HCT116 (cell line): ENCODE results near the gene TBC1D4. TPM values are rescaled to one million over a fixed set of nuclear protein-coding genes. Genes with fewer than 3 reads are reported as not detected.

Experiments used
- ATAC-seq: fragments of 200-7000 bp; cut with Tn5 transposase; 2 replicates; pipeline ENCODE4 v1.9.1; 2020; ENCODE audit warnings: mild to moderate bottlenecking, moderate library complexity
- BruUV-seq: library from RNA; stranded (reverse); fragments of 400-500 nt; replicated peaks from 2 replicates; lab custom pipeline; 2021; lab: Mats Ljungman, UMichigan
- CTCF ChIA-PET: fragments of 300-600 bp; sonication (Branson Sonifier 250); formaldehyde crosslinking; loops from one replicate; lab custom pipeline; 2021; ENCODE audit warnings: antibody characterized with exemption; lab: Charles Lee
- POLR2A ChIA-PET: fragments of 300-600, 350-600 bp; sonication (Branson Sonifier 250); formaldehyde crosslinking; loops from one replicate; lab custom pipeline; 2021; ENCODE audit warnings: antibody characterized with exemption; lab: Charles Lee
- RAD21 ChIA-PET, 2 experiments: fragments of 300-600 bp; sonication (Branson Sonifier 250); formaldehyde crosslinking; loops; one replicate each; lab custom pipeline; 2023; ENCODE audit warnings: low total read pairs in 2 of 2; ENCODE audit not compliant: uncharacterized antibody in 2 of 2, unreplicated experiment in 2 of 2, low non-redundant PET in 1 of 2; lab: Charles Lee
- DNase-seq: peaks from one replicate; pipeline ENCODE4 v3.0.0-alpha.2; 2010; ENCODE audit warnings: low read depth, low spot score
- H2AFZ ChIP-seq: fragments of 200-600 bp; shearing (Covaris generic), sonication (generic); 2 replicates; pipeline ENCODE4 v1.6.1; 2017; ENCODE audit warnings: low read depth, mixed run types, mixed read lengths, antibody characterized with exemption, low read length; ENCODE audit not compliant: poor library complexity, severe bottlenecking
- H3K27ac ChIP-seq: 2 replicates; pipeline ENCODE4 v1.5.1; 2012; ENCODE audit warnings: low read depth, low read length
- H3K27me3 ChIP-seq: fragments of 200-600 bp; sonication (generic); 2 replicates; pipeline ENCODE4 v1.6.1; 2016; ENCODE audit warnings: mixed run types, low read length, mixed read lengths; ENCODE audit not compliant: insufficient read depth
- H3K36me3 ChIP-seq, 2 experiments: fragments of 200-500 bp in 1 of 2; fragments of 200-600 bp in 1 of 2; sonication (Bioruptor generic) in 1 of 2; sonication (generic) in 1 of 2; 2 replicates each; pipeline versions ENCODE4 v1.5.1 to v1.6.1; 2014 to 2016; ENCODE audit warnings: low read length in 2 of 2, inconsistent platforms in 1 of 2, mixed read lengths in 1 of 2, mixed run types in 1 of 2; ENCODE audit not compliant: insufficient read depth in 2 of 2, control insufficient read depth in 1 of 2
- H3K4me1 ChIP-seq, 2 experiments: fragments of 200-600 bp in 1 of 2; sonication (generic) in 1 of 2; 2 replicates each; pipeline versions ENCODE4 v1.5.1 to v1.6.1; 2012 to 2017; ENCODE audit warnings: low read length in 2 of 2, inconsistent platforms in 1 of 2, mild to moderate bottlenecking in 1 of 2, mixed read lengths in 1 of 2, mixed run types in 1 of 2, moderate library complexity in 1 of 2; ENCODE audit not compliant: insufficient read depth in 2 of 2, control insufficient read depth in 1 of 2
- H3K4me2 ChIP-seq: fragments of 200-600 bp; sonication (generic); 2 replicates; pipeline ENCODE4 v1.6.1; 2017; ENCODE audit warnings: mixed run types, low read length, mixed read lengths
- H3K4me3 ChIP-seq, 2 experiments: fragments of 200-600 bp in 1 of 2; sonication (generic) in 1 of 2; replicated peaks in 1 of 2; 2 replicates each; pipeline ENCODE4 v1.5.1; 2011 to 2016; ENCODE audit warnings: low read length in 2 of 2, control low read depth in 1 of 2, low read depth in 1 of 2, mild to moderate bottlenecking in 1 of 2, mixed read lengths in 1 of 2, mixed run types in 1 of 2
- H3K79me2 ChIP-seq: fragments of 200-600 bp; sonication (generic); 2 replicates; pipeline ENCODE4 v1.6.1; 2017; ENCODE audit warnings: mild to moderate bottlenecking, mixed run types, low read length, moderate library complexity, mixed read lengths; ENCODE audit not compliant: insufficient read depth
- H3K9ac ChIP-seq: fragments of 200-600 bp; sonication (generic); 2 replicates; pipeline ENCODE4 v1.6.1; 2016; ENCODE audit warnings: low read length, mixed read lengths
- H3K9me2 ChIP-seq: fragments of 200-600 bp; sonication (generic), shearing (Covaris generic); 2 replicates; pipeline ENCODE4 v1.6.1; 2017; ENCODE audit warnings: mixed run types, mild to moderate bottlenecking, moderate library complexity; ENCODE audit not compliant: insufficient read depth
- H3K9me3 ChIP-seq, 2 experiments: fragments of 200-500 bp in 1 of 2; fragments of 200-600 bp in 1 of 2; sonication (Bioruptor generic) in 1 of 2; sonication (generic) in 1 of 2; 2 replicates each; pipeline ENCODE4 v1.6.1; 2014 to 2017; ENCODE audit warnings: low read length in 2 of 2, mixed read lengths in 2 of 2, inconsistent platforms in 1 of 2, low read depth in 1 of 2, mild to moderate bottlenecking in 1 of 2, mixed run types in 1 of 2, moderate library complexity in 1 of 2; ENCODE audit not compliant: control insufficient read depth in 1 of 2, insufficient read depth in 1 of 2
- H4K20me1 ChIP-seq: fragments of 200-600 bp; sonication (generic), shearing (Covaris generic); 2 replicates; pipeline ENCODE4 v1.6.1; 2017; ENCODE audit warnings: mixed run types, mild to moderate bottlenecking, moderate library complexity; ENCODE audit not compliant: insufficient read depth
- ATF3 ChIP-seq: IDR thresholded peaks from 2 replicates; pipeline ENCODE4 v1.6.1; 2012
- CBX3 ChIP-seq: IDR thresholded peaks from 2 replicates; pipeline ENCODE4 v1.6.1; 2012; ENCODE audit warnings: low read depth
- CEBPB ChIP-seq: IDR thresholded peaks from 2 replicates; pipeline ENCODE4 v1.6.1; 2012; ENCODE audit warnings: low read depth
- CTCF ChIP-seq, 3 experiments: fragments of 200-600 bp in 1 of 3; sonication (generic) in 1 of 3; IDR thresholded peaks in 2 of 3; conservative IDR thresholded peaks in 1 of 3; 2 replicates each; pipeline ENCODE4 v1.5.1; 2012 to 2017; ENCODE audit warnings: low read depth in 2 of 3, low read length in 2 of 3, antibody characterized with exemption in 1 of 3, borderline replicate concordance in 1 of 3, control low read depth in 1 of 3, mild to moderate bottlenecking in 1 of 3, mixed read lengths in 1 of 3, mixed run types in 1 of 3, moderate library complexity in 1 of 3; ENCODE audit not compliant: insufficient read depth in 1 of 3
- EGR1 ChIP-seq: IDR thresholded peaks from 2 replicates; pipeline ENCODE4 v1.6.1; 2012; ENCODE audit warnings: low read depth
- ELF1 ChIP-seq: IDR thresholded peaks from 2 replicates; pipeline ENCODE4 v1.6.1; 2012; ENCODE audit warnings: low read depth, borderline replicate concordance
- EZH2phosphoT487 ChIP-seq: fragments of 200-600 bp; IDR thresholded peaks from 2 replicates; pipeline ENCODE4 v1.6.1; 2018; ENCODE audit warnings: antibody characterized with exemption, borderline replicate concordance
- FOSL1 ChIP-seq: IDR thresholded peaks from 2 replicates; pipeline ENCODE4 v1.6.1; 2012; ENCODE audit warnings: low read depth
- JUND ChIP-seq: IDR thresholded peaks from 2 replicates; pipeline ENCODE4 v1.6.1; 2012
- MAX ChIP-seq: IDR thresholded peaks from 2 replicates; pipeline ENCODE4 v1.6.1; 2012
- POLR2AphosphoS5 ChIP-seq: IDR thresholded peaks from 2 replicates; pipeline ENCODE4 v1.6.1; 2011; ENCODE audit warnings: mild to moderate bottlenecking, low read depth, low read length, moderate library complexity
- RAD21 ChIP-seq: IDR thresholded peaks from 2 replicates; pipeline ENCODE4 v1.6.1; 2012; ENCODE audit warnings: low read depth, mild to moderate bottlenecking
- REST ChIP-seq: IDR thresholded peaks from 2 replicates; pipeline ENCODE4 v1.6.1; 2012; ENCODE audit warnings: low read depth
- SIN3A ChIP-seq: IDR thresholded peaks from 2 replicates; pipeline ENCODE4 v1.6.1; 2012; ENCODE audit warnings: low read depth
- SRF ChIP-seq: IDR thresholded peaks from 2 replicates; pipeline ENCODE4 v1.6.1; 2012; ENCODE audit warnings: low read depth
- TCF7L2 ChIP-seq: IDR thresholded peaks from 2 replicates; pipeline ENCODE4 v1.7.0; 2011; ENCODE audit warnings: borderline replicate concordance, inconsistent platforms; ENCODE audit not compliant: insufficient read depth, insufficient read length; ENCODE audit errors: extremely low read depth
- YY1 ChIP-seq: IDR thresholded peaks from 2 replicates; pipeline ENCODE4 v1.6.1; 2011; ENCODE audit warnings: low read length, low read depth, moderate library complexity, mild to moderate bottlenecking; ENCODE audit not compliant: insufficient replicate concordance; ENCODE audit errors: extremely low read depth
- ZBTB33 ChIP-seq: IDR thresholded peaks from 2 replicates; pipeline ENCODE4 v1.6.1; 2011; ENCODE audit warnings: mild to moderate bottlenecking, low read length, moderate library complexity; ENCODE audit not compliant: insufficient replicate concordance; ENCODE audit errors: extremely low read depth
- ZFX ChIP-seq: fragments of 450-650 bp; IDR thresholded peaks from 2 replicates; pipeline ENCODE4 v1.6.1; 2017
- ZNF274 ChIP-seq: fragments of 200-500 bp; sonication (Bioruptor generic); IDR thresholded peaks from 2 replicates; pipeline ENCODE4 v1.6.1; 2014; ENCODE audit warnings: mild to moderate bottlenecking, low read depth, low read length, inconsistent platforms
- intact Hi-C: fragments of 100-400 bp; cut with micrococcal nuclease; formaldehyde crosslinking; loops from 2 replicates; pipeline ENCODE4 v1.10.0; 2022
- total RNA-seq: library from RNA; stranded (reverse); gene quantifications from one replicate; pipeline ENCODE4 v1.2.1, GENCODE V29; 2021; ENCODE audit not compliant: unreplicated experiment

TBC1D4 gene
- total RNA-seq, 1 experiment from 2014 or later = 24.6 TPM

GRCh38 chr13:75493156-75493555, 11.2 kb upstream of the TBC1D4 start:
- Histone ChIP-seq H3K36me3 (no peaks in the 10 kb centered on the region), H3K79me2 (no peaks in the 10 kb centered on the region), H3K9me3 (no peaks in the 10 kb centered on the region), H3K9me2 (no peaks in the 10 kb centered on the region), H3K9ac (no peak overlapping the region), H2AFZ (no peak overlapping the region), H3K27ac (no peak overlapping the region), H3K4me1 (no peaks in the 10 kb centered on the region; a peak in 1 of 4 replicates), H4K20me1 (no peaks in the 10 kb centered on the region), H3K4me2 (no peak overlapping the region), H3K27me3 (no peaks in the 10 kb centered on the region), H3K4me3 (no peak overlapping the region)
- BruUV-seq = no TSS peak
- intact Hi-C loops = no loop called here
- ATAC-seq = no peak
- no peak for DNase-seq
- ChIA-PET CTCF (no interaction called here), POLR2A (no interaction called here), RAD21 (no interaction called here)
- TF ChIP-seq EGR1 (no peak), FOSL1 (no peak), EZH2phosphoT487 (no peak), REST (no peak), JUND (no peak), ZFX (no peak), ZNF274 (no peak), CBX3 (no peak), CTCF (IDR thresholded peaks at IDR 0.05 in 2 of 3, conservative IDR thresholded peaks at IDR 0.05 in 1 of 3; ENCODE audit: borderline replicate concordance in 1 of 3, insufficient read depth in 1 of 3, low read depth in 2 of 3, low read length in 2 of 3) (no peak), YY1 (no peak), SIN3A (no peak), ELF1 (no peak), TCF7L2 (no peak), SRF (no peak), ZBTB33 (no peak), CEBPB (no peak), ATF3 (no peak), RAD21 (no peak), POLR2AphosphoS5 (no peak), MAX (no peak)
